Activated T-helper 17 cell treated with anti-CD3 and anti-CD28 coated beads, Interleukin-2, amount 50 U/mL, for 72 hours (primary cell): ENCODE data around the gene MID1IP1. TPM values are rescaled to one million over a fixed set of nuclear protein-coding genes. Genes with fewer than 3 reads are reported as not detected.

ENCODE experiments used
- ATAC-seq: fragments of 150-1000 bp; cut with Tn5 transposase; replicated peaks from 2 replicates; pipeline ENCODE4 v1.10.0; 2021; ENCODE audit warnings: mild to moderate bottlenecking, moderate library complexity
- H3K27ac Mint-ChIP-seq: one replicate; pipeline ENCODE4 v1.8.0; 2022; ENCODE audit warnings: mixed read lengths
- H3K27me3 Mint-ChIP-seq: one replicate; pipeline ENCODE4 v1.8.0; 2022; ENCODE audit warnings: mixed read lengths
- H3K36me3 Mint-ChIP-seq: one replicate; pipeline ENCODE4 v1.8.0; 2022; ENCODE audit warnings: low read depth, mild to moderate bottlenecking, mixed read lengths
- H3K4me1 Mint-ChIP-seq: one replicate; pipeline ENCODE4 v1.8.0; 2022; ENCODE audit warnings: mixed read lengths
- H3K4me3 Mint-ChIP-seq: one replicate; pipeline ENCODE4 v1.8.0; 2022; ENCODE audit warnings: mild to moderate bottlenecking, mixed read lengths
- H3K9me3 Mint-ChIP-seq: one replicate; pipeline ENCODE4 v1.8.0; 2022; ENCODE audit warnings: mixed read lengths
- total RNA-seq, 2 donors: library from RNA; stranded (reverse); gene quantifications; one replicate each; pipeline ENCODE4 v1.2.3, GENCODE V29; 2022

MID1IP1 gene
- total RNA-seq, 2 donors from 2014 or later, result 37.9 to 54.0 TPM

DNA sequence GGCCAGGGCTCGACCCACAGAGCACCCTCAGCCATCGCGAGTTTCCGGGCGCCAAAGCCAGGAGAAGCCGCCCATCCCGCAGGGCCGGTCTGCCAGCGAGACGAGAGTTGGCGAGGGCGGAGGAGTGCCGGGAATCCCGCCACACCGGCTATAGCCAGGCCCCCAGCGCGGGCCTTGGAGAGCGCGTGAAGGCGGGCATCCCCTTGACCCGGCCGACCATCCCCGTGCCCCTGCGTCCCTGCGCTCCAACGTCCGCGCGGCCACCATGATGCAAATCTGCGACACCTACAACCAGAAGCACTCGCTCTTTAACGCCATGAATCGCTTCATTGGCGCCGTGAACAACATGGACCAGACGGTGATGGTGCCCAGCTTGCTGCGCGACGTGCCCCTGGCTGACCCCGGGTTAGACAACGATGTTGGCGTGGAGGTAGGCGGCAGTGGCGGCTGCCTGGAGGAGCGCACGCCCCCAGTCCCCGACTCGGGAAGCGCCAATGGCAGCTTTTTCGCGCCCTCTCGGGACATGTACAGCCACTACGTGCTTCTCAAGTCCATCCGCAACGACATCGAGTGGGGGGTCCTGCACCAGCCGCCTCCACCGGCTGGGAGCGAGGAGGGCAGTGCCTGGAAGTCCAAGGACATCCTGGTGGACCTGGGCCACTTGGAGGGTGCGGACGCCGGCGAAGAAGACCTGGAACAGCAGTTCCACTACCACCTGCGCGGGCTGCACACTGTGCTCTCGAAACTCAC, 3.6 kb downstream of the MID1IP1 start:
- peak overlapping the region; percentile 98 for H3K27ac Mint-ChIP-seq
- H3K9me3 Mint-ChIP-seq, result no peaks in the 10 kb centered on the region
- ATAC-seq, result peak; percentile 1
- peaks cover 4% of the 10 kb centered on the region for H3K4me1 Mint-ChIP-seq
- peak overlapping the region; percentile 95 for H3K4me3 Mint-ChIP-seq
- peaks cover 62% of the 10 kb centered on the region for H3K36me3 Mint-ChIP-seq
- H3K27me3 Mint-ChIP-seq, result no peaks in the 10 kb centered on the region

DNA sequence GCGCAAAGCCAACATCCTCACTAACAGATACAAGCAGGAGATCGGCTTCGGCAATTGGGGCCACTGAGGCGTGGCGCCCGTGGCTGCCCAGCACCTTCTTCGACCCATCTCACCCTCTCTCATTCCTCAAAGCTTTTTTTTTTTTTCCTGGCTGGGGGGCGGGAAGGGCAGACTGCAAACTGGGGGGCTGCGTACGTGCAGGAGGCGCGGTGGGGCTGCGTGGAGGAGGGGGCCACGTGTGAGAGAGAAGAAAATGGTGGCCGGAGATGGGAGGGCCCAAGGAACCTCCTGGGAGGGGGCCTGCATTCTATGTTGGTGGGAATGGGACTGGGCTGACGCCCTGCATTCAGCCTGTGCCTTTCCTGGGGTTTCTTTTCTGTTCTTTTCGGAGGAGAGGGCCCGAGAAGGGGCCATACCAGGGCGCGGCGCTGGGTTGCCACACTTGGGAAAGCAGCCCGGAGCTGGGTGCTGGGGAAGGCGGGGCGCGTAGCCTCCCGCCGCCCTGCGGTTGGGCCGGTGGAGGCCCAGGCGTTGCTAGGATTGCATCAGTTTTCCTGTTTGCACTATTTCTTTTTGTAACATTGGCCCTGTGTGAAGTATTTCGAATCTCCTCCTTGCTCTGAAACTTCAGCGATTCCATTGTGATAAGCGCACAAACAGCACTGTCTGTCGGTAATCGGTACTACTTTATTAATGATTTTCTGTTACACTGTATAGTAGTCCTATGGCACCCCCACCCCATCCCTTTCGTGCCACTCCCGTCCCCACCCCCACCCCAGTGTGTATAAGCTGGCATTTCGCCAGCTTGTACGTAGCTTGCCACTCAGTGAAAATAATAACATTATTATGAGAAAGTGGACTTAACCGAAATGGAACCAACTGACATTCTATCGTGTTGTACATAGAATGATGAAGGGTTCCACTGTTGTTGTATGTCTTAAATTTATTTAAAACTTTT, 4.5 kb downstream of the MID1IP1 start:
- H3K4me1 Mint-ChIP-seq, result peaks cover 6% of the 10 kb centered on the region
- H3K36me3 Mint-ChIP-seq, result peaks cover 62% of the 10 kb centered on the region
- H3K4me3 Mint-ChIP-seq, result peak overlapping the region; percentile 95
- H3K27ac Mint-ChIP-seq, result peak overlapping the region; percentile 98
- H3K9me3 Mint-ChIP-seq, result no peaks in the 10 kb centered on the region
- ATAC-seq, result peak; percentile 57
- no peaks in the 10 kb centered on the region for H3K27me3 Mint-ChIP-seq

DNA sequence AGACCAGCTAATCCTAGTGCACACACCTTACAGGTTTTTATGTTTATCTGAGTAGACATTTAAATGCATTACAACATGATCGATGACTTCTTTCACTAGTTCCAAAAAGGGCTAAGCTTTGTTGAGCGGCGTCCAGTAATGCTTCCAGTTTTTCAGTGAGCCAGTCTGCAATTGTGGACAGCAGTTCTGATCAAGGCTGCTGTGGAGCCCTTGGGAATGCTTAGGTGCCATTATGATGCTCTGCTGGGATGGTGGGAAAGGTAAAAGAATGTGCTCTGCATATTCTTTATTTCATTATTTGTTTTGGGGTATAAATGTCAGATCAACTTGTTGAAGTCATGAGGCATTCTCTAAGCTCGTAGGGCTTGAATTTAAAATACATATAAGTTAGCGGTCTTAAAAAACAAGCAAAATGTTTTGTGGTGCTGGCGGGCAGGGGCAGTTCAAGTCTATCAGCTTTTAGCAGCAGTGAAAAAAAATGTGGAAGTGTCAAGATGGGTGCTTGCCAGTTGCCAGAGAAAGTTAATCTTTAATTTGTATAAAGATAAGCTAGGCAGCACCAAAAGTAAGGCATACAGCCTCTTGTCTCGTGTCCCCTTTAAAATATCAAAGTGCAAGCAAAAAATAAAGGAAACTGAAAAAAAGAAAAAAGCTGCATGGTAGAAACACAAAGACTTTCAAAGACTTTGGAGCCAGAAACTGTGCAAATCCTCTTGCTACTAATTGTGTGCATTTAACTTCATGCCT, 5.8 kb downstream of the MID1IP1 start:
- peaks cover 15% of the 10 kb centered on the region for H3K4me1 Mint-ChIP-seq
- peak overlapping the region; percentile 95 for H3K4me3 Mint-ChIP-seq
- H3K36me3 Mint-ChIP-seq, result peaks cover 53% of the 10 kb centered on the region
- no peak for ATAC-seq
- H3K27ac Mint-ChIP-seq, result peak overlapping the region; percentile 98
- no peaks in the 10 kb centered on the region for H3K27me3 Mint-ChIP-seq
- H3K9me3 Mint-ChIP-seq, result no peaks in the 10 kb centered on the region

- Mint-ChIP-seq H3K27ac (peak overlapping the region; percentile 59), H3K36me3 (peaks cover 46% of the 10 kb centered on the region), H3K9me3 (no peaks in the 10 kb centered on the region), H3K4me1 (peaks cover 16% of the 10 kb centered on the region), H3K27me3 (no peaks in the 10 kb centered on the region), H3K4me3 (peak overlapping the region; percentile 95)
- ATAC-seq, result no peak
Measured at GRCh38 chrX:38807873-38808272, 6.6 kb downstream of the MID1IP1 start.

GRCh38 chrX:38811515-38812243, 10.4 kb downstream of the MID1IP1 start:
- Mint-ChIP-seq H3K27me3 (no peaks in the 10 kb centered on the region), H3K4me3 (peak overlapping the region; percentile 83), H3K4me1 (peaks cover 16% of the 10 kb centered on the region), H3K36me3 (peaks cover 8% of the 10 kb centered on the region), H3K27ac (peak overlapping the region; percentile 91), H3K9me3 (no peaks in the 10 kb centered on the region)
- ATAC-seq, result peak; percentile 83

GRCh38 chrX:38816155-38816554, 14.9 kb downstream of the MID1IP1 start:
- ATAC-seq, result peak; percentile 44
- Mint-ChIP-seq H3K9me3 (no peaks in the 10 kb centered on the region), H3K27me3 (no peaks in the 10 kb centered on the region), H3K4me1 (peaks cover 9% of the 10 kb centered on the region), H3K36me3 (no peaks in the 10 kb centered on the region), H3K27ac (no peak overlapping the region), H3K4me3 (no peak overlapping the region)

GRCh38 chrX:38817004-38817703, 15.9 kb downstream of the MID1IP1 start:
- no peaks in the 10 kb centered on the region for H3K9me3 Mint-ChIP-seq
- no peaks in the 10 kb centered on the region for H3K36me3 Mint-ChIP-seq
- ATAC-seq, result peak; percentile 53
- no peaks in the 10 kb centered on the region for H3K27me3 Mint-ChIP-seq
- no peak overlapping the region for H3K4me3 Mint-ChIP-seq
- peaks cover under 1% of the 10 kb centered on the region for H3K4me1 Mint-ChIP-seq
- no peak overlapping the region for H3K27ac Mint-ChIP-seq

GRCh38 chrX:38819163-38819562, 17.9 kb downstream of the MID1IP1 start:
- H3K27me3 Mint-ChIP-seq, result no peaks in the 10 kb centered on the region
- no peak overlapping the region for H3K27ac Mint-ChIP-seq
- ATAC-seq, result no peak
- H3K4me1 Mint-ChIP-seq, result no peaks in the 10 kb centered on the region
- no peak overlapping the region for H3K4me3 Mint-ChIP-seq
- H3K36me3 Mint-ChIP-seq, result no peaks in the 10 kb centered on the region
- no peaks in the 10 kb centered on the region for H3K9me3 Mint-ChIP-seq

GRCh38 chrX:38819709-38820108, 18.4 kb downstream of the MID1IP1 start:
- Mint-ChIP-seq H3K4me1 (no peaks in the 10 kb centered on the region), H3K9me3 (no peaks in the 10 kb centered on the region), H3K27ac (no peak overlapping the region), H3K27me3 (no peaks in the 10 kb centered on the region), H3K4me3 (no peak overlapping the region), H3K36me3 (no peaks in the 10 kb centered on the region)
- ATAC-seq, result no peak

DNA sequence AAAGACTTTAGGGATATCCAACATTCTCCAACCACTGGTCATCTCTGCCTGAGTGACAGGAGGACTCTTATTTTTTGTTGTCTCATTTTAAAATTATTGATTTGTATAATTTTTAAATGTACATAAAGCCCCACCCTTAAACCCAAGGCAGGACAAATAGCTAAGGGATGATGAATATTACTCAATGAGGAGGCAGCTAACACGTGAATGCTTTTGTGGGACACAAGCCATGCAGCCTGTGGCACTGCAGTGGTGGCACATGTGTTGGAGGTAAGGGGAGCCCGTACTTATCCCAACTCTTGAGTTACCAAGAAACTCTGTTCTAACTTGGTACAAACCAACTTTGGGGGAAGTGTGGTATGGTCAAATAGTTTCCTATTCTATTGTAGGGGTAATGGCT, 19.5 kb downstream of the MID1IP1 start:
- no peaks in the 10 kb centered on the region for H3K27me3 Mint-ChIP-seq
- ATAC-seq, result no peak
- H3K9me3 Mint-ChIP-seq, result no peaks in the 10 kb centered on the region
- H3K4me1 Mint-ChIP-seq, result no peaks in the 10 kb centered on the region
- H3K27ac Mint-ChIP-seq, result no peak overlapping the region
- no peaks in the 10 kb centered on the region for H3K36me3 Mint-ChIP-seq
- no peak overlapping the region for H3K4me3 Mint-ChIP-seq

GRCh38 chrX:38824176-38824575, 22.9 kb downstream of the MID1IP1 start:
- no peaks in the 10 kb centered on the region for H3K4me1 Mint-ChIP-seq
- no peaks in the 10 kb centered on the region for H3K36me3 Mint-ChIP-seq
- H3K27me3 Mint-ChIP-seq, result no peaks in the 10 kb centered on the region
- ATAC-seq, result no peak
- H3K4me3 Mint-ChIP-seq, result no peak overlapping the region
- H3K27ac Mint-ChIP-seq, result no peak overlapping the region
- H3K9me3 Mint-ChIP-seq, result no peaks in the 10 kb centered on the region

DNA sequence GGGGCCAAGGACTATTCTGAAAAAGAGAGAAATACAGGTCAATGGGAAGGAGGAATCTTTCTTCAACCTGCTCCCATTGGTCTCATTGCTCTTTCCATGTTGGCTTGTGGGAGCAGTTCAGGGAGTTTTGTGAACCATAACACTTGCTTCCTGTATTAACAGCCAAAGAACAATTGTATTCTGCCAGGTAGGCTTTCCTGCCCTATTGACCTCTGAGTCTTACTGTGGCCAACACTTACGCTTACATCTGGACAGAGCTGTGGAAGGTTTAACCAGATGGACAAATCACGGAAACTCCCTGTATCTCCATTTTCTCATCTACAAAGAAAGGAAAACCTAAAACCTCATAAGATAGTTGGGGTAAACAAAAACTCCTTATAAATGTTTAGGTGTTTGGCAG, 30.7 kb downstream of the MID1IP1 start:
- Mint-ChIP-seq H3K9me3 (no peaks in the 10 kb centered on the region), H3K27me3 (no peaks in the 10 kb centered on the region), H3K36me3 (no peaks in the 10 kb centered on the region), H3K4me1 (no peaks in the 10 kb centered on the region), H3K4me3 (no peak overlapping the region), H3K27ac (no peak overlapping the region)
- no peak for ATAC-seq

GRCh38 chrX:38837389-38837788, 36.1 kb downstream of the MID1IP1 start:
- Mint-ChIP-seq H3K36me3 (no peaks in the 10 kb centered on the region), H3K27me3 (no peaks in the 10 kb centered on the region), H3K27ac (no peak overlapping the region), H3K9me3 (no peaks in the 10 kb centered on the region), H3K4me1 (no peaks in the 10 kb centered on the region), H3K4me3 (no peak overlapping the region)
- ATAC-seq, result no peak
